T-cell (primary cell): ENCODE results near the gene HES1. TPM values are rescaled to one million over a fixed set of nuclear protein-coding genes. Genes with fewer than 3 reads are reported as not detected.

Source experiments
- ATAC-seq, 4 experiments: fragments of 200-7000 bp in 3 of 4; fragments of 150-1000 bp in 1 of 4; cut with Tn5 transposase; replicated peaks in 1 of 4; 1 replicate in 3 of 4; 2 replicates in 1 of 4; pipeline ENCODE4 v1.10.0; 2021; ENCODE audit warnings: moderate library complexity in 3 of 4, mild to moderate bottlenecking in 2 of 4, moderate number of reproducible peaks in 1 of 4
- CTCF ChIA-PET, 2 donors: fragments of 300-600 bp; sonication (Branson Sonifier 250); formaldehyde crosslinking; loops; one replicate each; lab custom pipeline; 2022; ENCODE audit warnings: antibody characterized with exemption in 2 of 2; lab: Charles Lee
- POLR2A ChIA-PET, 2 donors: fragments of 300-600 bp; sonication (Branson Sonifier 250); formaldehyde crosslinking; loops; one replicate each; lab custom pipeline; 2022; ENCODE audit warnings: antibody characterized with exemption in 2 of 2; lab: Charles Lee
- DNase-seq, 35 experiments: peaks; one replicate each; pipeline versions ENCODE4 v3.0.0 to v3.0.0-alpha.2; 2013 to 2023
- H3K27ac ChIP-seq: one replicate; pipeline ENCODE4 v1.5.1; 2013; ENCODE audit warnings: low read length
- H3K27me3 ChIP-seq, 2 experiments: replicated peaks in 1 of 2; 1 replicate in 1 of 2; 2 replicates in 1 of 2; pipeline versions ENCODE4 v1.6.1 to v1.7.0; 2013; ENCODE audit warnings: low read length in 1 of 2, mixed read lengths in 1 of 2; ENCODE audit not compliant: control insufficient read depth in 2 of 2, insufficient read depth in 2 of 2; ENCODE audit errors: extremely low read depth in 1 of 2
- H3K36me3 ChIP-seq, 2 donors: 1 replicate in 1 of 2; 2 replicates in 1 of 2; pipeline versions ENCODE4 v1.6.1 to v1.7.0; 2013; ENCODE audit warnings: low read length in 1 of 2; ENCODE audit not compliant: control insufficient read depth in 2 of 2, insufficient read depth in 1 of 2; ENCODE audit errors: extremely low read depth in 1 of 2
- H3K4me1 ChIP-seq, 2 experiments: 1 replicate in 1 of 2; 2 replicates in 1 of 2; pipeline versions ENCODE4 v1.6.1 to v1.7.0; 2013; ENCODE audit warnings: low read length in 2 of 2, mixed read lengths in 1 of 2; ENCODE audit not compliant: insufficient read depth in 2 of 2, control insufficient read depth in 1 of 2; ENCODE audit errors: extremely low read depth in 1 of 2
- H3K4me3 ChIP-seq, 2 donors: 1 replicate in 1 of 2; 2 replicates in 1 of 2; pipeline versions ENCODE4 v1.5.1 to v1.7.0; 2013; ENCODE audit warnings: mild to moderate bottlenecking in 2 of 2, low read length in 1 of 2, moderate library complexity in 1 of 2; ENCODE audit not compliant: control insufficient read depth in 1 of 2; ENCODE audit errors: extremely low read depth in 1 of 2
- H3K9me3 ChIP-seq: 2 replicates; pipeline ENCODE4 v1.7.0; 2013
- H3K27ac Mint-ChIP-seq, 2 donors: one replicate each; pipeline ENCODE4 v1.8.0; 2020 to 2021; ENCODE audit warnings: mild to moderate bottlenecking in 2 of 2, mixed read lengths in 2 of 2
- H3K27me3 Mint-ChIP-seq, 2 donors: one replicate each; pipeline ENCODE4 v1.8.0; 2021 to 2022; ENCODE audit warnings: mixed read lengths in 2 of 2
- H3K36me3 Mint-ChIP-seq: one replicate; pipeline ENCODE4 v1.8.0; 2021; ENCODE audit warnings: mixed read lengths
- H3K4me1 Mint-ChIP-seq, 3 donors: one replicate each; pipeline ENCODE4 v1.8.0; 2020 to 2022; ENCODE audit warnings: mixed read lengths in 3 of 3, mild to moderate bottlenecking in 1 of 3
- H3K4me3 Mint-ChIP-seq, 3 donors: one replicate each; pipeline ENCODE4 v1.8.0; 2020 to 2022; ENCODE audit warnings: mild to moderate bottlenecking in 3 of 3, mixed read lengths in 3 of 3, moderate library complexity in 3 of 3
- H3K9me3 Mint-ChIP-seq, 3 donors: one replicate each; pipeline ENCODE4 v1.8.0; 2020 to 2022; ENCODE audit warnings: mixed read lengths in 3 of 3
- WGBS: methylation state at CpG from one replicate; pipeline ENCODE4 v1.1.5; 2013; ENCODE audit warnings: missing lambda C conversion rate; ENCODE audit not compliant: insufficient coverage; 5-methylcytosine and 5-hydroxymethylcytosine counted together
- total RNA-seq, 35 experiments: library from RNA in 6 of 35; stranded (reverse) in 6 of 35; fragments of 120-200 nt in 1 of 35; gene quantifications; one replicate each; pipeline versions ENCODE4 v1.2.1 to v1.2.4 and lab custom pipeline; 2013 to 2026

HES1 gene
- total RNA-seq, 5 donors from 2014 or later (not counting 1 experiment from before 2014, with no cell fraction given), result 0.35 to 1.1 (median 0.46) TPM

DNA sequence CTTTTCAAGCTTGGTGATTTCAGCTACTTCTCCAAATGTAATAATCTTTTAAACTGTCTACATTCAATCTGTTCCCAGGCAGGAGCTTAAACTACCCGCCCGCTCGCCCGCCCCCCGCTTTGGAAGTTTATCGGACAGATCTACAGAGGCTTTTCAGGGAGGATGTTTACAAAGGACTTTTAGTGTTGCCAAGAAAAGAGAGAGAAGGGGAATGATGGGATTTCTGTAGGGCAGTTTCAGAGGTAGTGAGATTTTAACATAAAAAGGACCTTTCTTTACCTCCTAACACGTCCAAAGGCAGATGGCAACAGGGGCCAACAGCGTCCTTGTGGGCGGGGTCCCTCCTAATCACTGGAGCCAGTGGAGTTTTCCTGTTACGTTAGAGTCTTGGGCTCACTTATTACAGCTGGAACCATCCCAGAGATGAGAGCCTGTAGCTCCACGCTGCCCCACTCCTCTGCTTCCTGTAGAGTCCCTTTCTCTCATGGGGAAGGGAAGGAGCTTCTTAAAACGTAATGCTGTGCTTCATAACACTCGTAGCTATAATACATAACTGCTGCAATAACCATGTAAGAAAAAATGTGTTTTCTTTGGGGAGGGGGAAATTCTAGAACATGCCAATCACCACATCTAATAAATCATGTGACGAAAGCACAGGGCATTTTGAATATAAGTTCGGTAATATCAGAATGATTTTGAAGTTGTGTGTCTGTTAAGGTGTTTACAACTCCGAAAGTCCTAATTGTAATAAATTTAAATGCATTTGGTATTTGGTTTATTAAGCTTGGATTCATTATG, 30.9 kb downstream of the HES1 start:
- ChIA-PET CTCF (interaction anchor here in 1 of 2 donors (0.7 to 0.8 kb wide), 2 partner anchors 9 to 37 kb away, joined by 3 to 4 read pairs; no protein-coding TSS in a partner anchor), POLR2A (no interaction called here)
- Histone ChIP-seq H3K4me3 (no peak overlapping the region), H3K4me1 (no peaks in the 10 kb centered on the region), H3K27ac (no peak overlapping the region), H3K9me3 (no peaks in the 10 kb centered on the region), H3K36me3 (no peaks in the 10 kb centered on the region), H3K27me3 (peaks cover 0 to 22% of the 10 kb centered on the region in 2 experiments)
- H3K27me3 Mint-ChIP-seq, result peaks cover 15 to 40% of the 10 kb centered on the region in 2 donors
- 75% methylated on average over 3 of the region's 16 CpGs for WGBS
- H3K36me3 Mint-ChIP-seq, result no peaks in the 10 kb centered on the region
- peaks cover 0 to 2% (median 0%) of the 10 kb centered on the region in 3 donors for H3K4me1 Mint-ChIP-seq
- no peak overlapping the region for H3K27ac Mint-ChIP-seq
- no peaks in the 10 kb centered on the region for H3K9me3 Mint-ChIP-seq
- DNase-seq (no peak), ATAC-seq (no peak)
- no peak overlapping the region for H3K4me3 Mint-ChIP-seq

DNA sequence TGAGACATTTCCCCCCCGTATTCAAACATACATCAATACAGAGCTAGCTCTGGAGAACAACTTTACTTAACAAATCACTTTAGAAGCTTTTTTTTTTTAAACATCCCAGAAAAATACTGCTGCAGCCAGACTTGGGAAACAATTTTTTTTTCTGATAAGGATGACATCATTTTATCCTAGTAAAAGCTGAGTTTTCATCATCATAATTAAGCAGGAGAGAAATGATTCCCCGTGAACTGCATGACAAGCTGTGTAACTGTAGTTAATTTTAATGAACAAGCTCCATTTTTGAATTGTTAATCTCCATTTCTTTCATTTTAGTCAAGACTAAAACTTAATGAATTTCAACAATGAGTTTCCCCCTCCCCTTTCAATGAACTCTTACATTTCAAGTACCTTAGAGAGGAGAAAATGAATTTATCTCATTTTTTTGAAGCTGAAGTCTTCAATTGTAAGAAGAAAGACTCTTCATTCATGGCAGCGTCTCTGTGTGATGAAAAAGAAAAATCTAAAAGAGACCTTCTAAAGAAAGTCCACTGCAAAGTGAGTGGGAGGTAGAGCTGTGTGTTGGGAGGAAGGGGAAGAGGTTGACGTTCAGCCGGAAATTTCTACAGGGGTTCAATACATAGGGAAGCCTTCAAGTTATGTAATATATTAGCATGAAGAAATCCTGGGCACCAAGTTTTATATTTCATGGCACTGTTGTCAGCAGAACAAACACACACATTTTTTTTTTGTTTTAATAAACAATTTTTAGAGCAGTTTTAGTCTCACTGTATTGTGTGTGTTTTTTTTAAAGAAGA, 31.7 kb downstream of the HES1 start:
- no CpG with 5 or more reads among the region's 5 CpGs for WGBS
- POLR2A ChIA-PET, result interaction anchor here in 1 of 2 donors (0.5 kb wide), 1 partner anchor 67 kb away, joined by 3 read pairs; no protein-coding TSS in a partner anchor
- no peak for ATAC-seq

DNA sequence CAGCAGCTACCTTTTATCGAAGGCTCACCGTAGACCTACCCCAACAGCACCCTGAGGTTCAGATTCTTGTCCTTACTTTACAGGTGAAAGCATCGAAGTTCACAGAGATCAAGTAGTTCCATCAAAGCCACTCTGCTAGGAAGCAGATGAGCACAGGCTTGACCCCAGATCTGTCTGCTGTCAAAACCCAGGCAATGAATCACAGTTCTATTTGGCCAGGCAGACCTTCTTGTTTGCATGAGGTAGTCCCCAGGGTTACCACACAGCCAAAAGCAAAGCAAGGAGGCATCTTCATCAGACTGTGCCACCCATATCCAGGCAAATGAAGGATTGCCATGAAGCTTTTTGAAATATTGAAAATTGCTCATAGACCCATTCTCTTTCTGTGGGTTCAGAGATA, 33.0 kb downstream of the HES1 start:
- H3K4me1 Mint-ChIP-seq, result peaks cover 0 to 2% (median 0%) of the 10 kb centered on the region in 3 donors
- no peak overlapping the region for H3K27ac ChIP-seq
- POLR2A ChIA-PET, result interaction anchor here in 1 of 2 donors (0.6 kb wide), 1 partner anchor 236 kb away, joined by 3 read pairs; no protein-coding TSS in a partner anchor
- no peaks in the 10 kb centered on the region for H3K9me3 Mint-ChIP-seq
- 89% methylated on average over 3 of the region's 3 CpGs for WGBS
- CTCF ChIA-PET, result no interaction called here
- no peaks in the 10 kb centered on the region for H3K36me3 ChIP-seq
- H3K9me3 ChIP-seq, result no peaks in the 10 kb centered on the region
- H3K4me3 Mint-ChIP-seq, result no peak overlapping the region
- no peak for ATAC-seq
- no peak overlapping the region for H3K27ac Mint-ChIP-seq
- H3K27me3 Mint-ChIP-seq, result peaks cover 10 to 32% of the 10 kb centered on the region in 2 donors
- H3K4me3 ChIP-seq, result no peak overlapping the region
- H3K36me3 Mint-ChIP-seq, result no peaks in the 10 kb centered on the region
- no peaks in the 10 kb centered on the region for H3K4me1 ChIP-seq
- H3K27me3 ChIP-seq, result peaks cover 0 to 10% of the 10 kb centered on the region in 2 experiments
- DNase-seq, result no peak

More for the DNA sequence above, 31.7 kb downstream of the HES1 start:
- Histone ChIP-seq H3K9me3 (no peaks in the 10 kb centered on the region), H3K4me1 (no peaks in the 10 kb centered on the region), H3K36me3 (no peaks in the 10 kb centered on the region), H3K27ac (no peak overlapping the region), H3K27me3 (peaks cover 0 to 18% of the 10 kb centered on the region in 2 experiments), H3K4me3 (no peak overlapping the region)
- H3K4me1 Mint-ChIP-seq, result peaks cover 0 to 2% (median 0%) of the 10 kb centered on the region in 3 donors
- DNase-seq, result no peak
- no peaks in the 10 kb centered on the region for H3K9me3 Mint-ChIP-seq
- H3K36me3 Mint-ChIP-seq, result no peaks in the 10 kb centered on the region
- peaks cover 13 to 38% of the 10 kb centered on the region in 2 donors for H3K27me3 Mint-ChIP-seq
- CTCF ChIA-PET, result interaction anchor here in 1 of 2 donors (0.7 to 0.8 kb wide), 2 partner anchors 10 to 38 kb away, joined by 3 to 4 read pairs; no protein-coding TSS in a partner anchor
- H3K4me3 Mint-ChIP-seq, result no peak overlapping the region
- H3K27ac Mint-ChIP-seq, result no peak overlapping the region

DNA sequence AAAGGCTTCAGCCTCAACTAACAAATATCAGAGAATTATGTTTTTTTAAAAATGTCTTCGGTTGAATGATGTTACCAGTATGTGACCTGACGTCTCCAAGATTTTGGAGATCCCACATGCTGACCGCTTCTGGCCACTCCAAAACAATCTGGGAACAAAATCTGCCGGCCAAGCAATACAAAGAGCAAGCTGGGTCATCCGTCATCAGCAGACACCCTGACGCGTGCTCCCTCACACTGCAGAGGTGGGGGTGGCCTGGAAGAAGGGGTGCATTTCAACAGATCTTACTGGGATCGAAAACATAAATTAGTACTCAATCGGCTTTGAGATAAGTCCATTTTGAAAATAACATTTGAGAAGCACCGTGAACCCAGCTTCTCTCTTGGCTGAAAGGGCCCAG, 33.6 kb downstream of the HES1 start:
- peaks cover 0 to 2% (median 0%) of the 10 kb centered on the region in 3 donors for H3K4me1 Mint-ChIP-seq
- no peaks in the 10 kb centered on the region for H3K9me3 Mint-ChIP-seq
- Histone ChIP-seq H3K4me1 (no peaks in the 10 kb centered on the region), H3K9me3 (no peaks in the 10 kb centered on the region), H3K4me3 (no peak overlapping the region), H3K27me3 (peaks cover 0 to 10% of the 10 kb centered on the region in 2 experiments), H3K36me3 (no peaks in the 10 kb centered on the region), H3K27ac (no peak overlapping the region)
- CTCF ChIA-PET, result no interaction called here
- no peak for ATAC-seq
- POLR2A ChIA-PET, result no interaction called here
- H3K36me3 Mint-ChIP-seq, result no peaks in the 10 kb centered on the region
- no peak overlapping the region for H3K27ac Mint-ChIP-seq
- H3K4me3 Mint-ChIP-seq, result no peak overlapping the region
- H3K27me3 Mint-ChIP-seq, result peaks cover 6 to 30% of the 10 kb centered on the region in 2 donors
- no peak for DNase-seq
- WGBS, result 92% methylated on average over 9 of the region's 10 CpGs

DNA sequence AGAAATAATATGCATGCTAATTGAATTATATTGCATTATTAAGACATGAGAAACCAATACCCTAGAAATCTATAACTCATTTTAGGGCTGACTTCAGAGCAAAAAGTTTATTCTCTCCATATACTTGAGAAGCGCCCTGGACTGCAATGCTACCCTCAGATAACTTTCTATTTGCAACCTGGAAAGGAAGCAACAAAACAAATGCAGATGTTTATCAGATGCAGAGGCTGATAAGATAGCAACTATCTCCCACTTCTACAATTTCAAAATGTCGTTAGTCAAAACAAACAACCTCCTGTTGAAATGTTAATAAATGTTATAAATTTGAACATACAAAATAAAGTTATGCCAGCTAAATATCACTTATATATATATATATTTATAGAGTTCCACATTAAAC, 34.8 kb downstream of the HES1 start:
- DNase-seq (no peak), ATAC-seq (no peak)
- WGBS, result no CpG with 5 or more reads among the region's 2 CpGs
- no peaks in the 10 kb centered on the region for H3K4me1 ChIP-seq
- no peak overlapping the region for H3K27ac ChIP-seq
- no peaks in the 10 kb centered on the region for H3K9me3 ChIP-seq
- POLR2A ChIA-PET, result no interaction called here
- Mint-ChIP-seq H3K27me3 (peaks cover 6 to 21% of the 10 kb centered on the region in 2 donors), H3K9me3 (no peaks in the 10 kb centered on the region), H3K36me3 (no peaks in the 10 kb centered on the region), H3K4me3 (no peak overlapping the region), H3K27ac (no peak overlapping the region), H3K4me1 (peaks cover 0 to 2% (median 0%) of the 10 kb centered on the region in 3 donors)
- no peak overlapping the region for H3K4me3 ChIP-seq
- no peaks in the 10 kb centered on the region for H3K36me3 ChIP-seq
- CTCF ChIA-PET, result no interaction called here
- H3K27me3 ChIP-seq, result peaks cover 0 to 15% of the 10 kb centered on the region in 2 experiments

DNA sequence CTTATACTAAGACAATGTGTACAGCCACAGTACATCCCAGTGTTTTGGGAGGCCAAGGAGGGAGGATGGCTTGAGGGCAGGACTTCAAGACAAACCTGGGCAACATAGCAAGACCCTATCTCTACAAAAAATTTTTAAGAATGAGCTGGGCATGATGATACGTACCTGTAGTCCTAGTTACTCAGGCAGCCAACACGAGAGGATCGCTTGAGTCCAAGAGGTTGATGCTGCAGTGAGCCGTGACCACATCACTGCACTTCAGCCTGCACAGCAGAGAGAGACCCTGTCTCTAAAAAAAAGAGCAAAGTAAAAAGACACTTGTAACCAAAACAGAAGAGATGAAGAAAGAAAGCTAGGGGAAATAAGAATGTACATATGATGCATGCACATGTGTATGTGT, 38.5 kb downstream of the HES1 start:
- H3K4me3 Mint-ChIP-seq, result no peak overlapping the region
- Histone ChIP-seq H3K4me3 (no peak overlapping the region), H3K27ac (no peak overlapping the region), H3K9me3 (no peaks in the 10 kb centered on the region), H3K4me1 (no peaks in the 10 kb centered on the region), H3K27me3 (peaks cover 0 to 19% of the 10 kb centered on the region in 2 experiments), H3K36me3 (no peaks in the 10 kb centered on the region)
- H3K4me1 Mint-ChIP-seq, result no peaks in the 10 kb centered on the region
- POLR2A ChIA-PET, result interaction anchor here in 1 of 2 donors (0.5 kb wide), 1 partner anchor 91 kb away, joined by 4 read pairs; no protein-coding TSS in a partner anchor
- DNase-seq (no peak), ATAC-seq (no peak)
- peaks cover 3 to 13% of the 10 kb centered on the region in 2 donors for H3K27me3 Mint-ChIP-seq
- no peaks in the 10 kb centered on the region for H3K36me3 Mint-ChIP-seq
- no peaks in the 10 kb centered on the region for H3K9me3 Mint-ChIP-seq
- no peak overlapping the region for H3K27ac Mint-ChIP-seq
- 81% methylated on average over 3 of the region's 4 CpGs for WGBS
- CTCF ChIA-PET, result interaction anchor here in 1 of 2 donors (0.6 kb wide), 1 partner anchor 12 kb away, joined by 3 read pairs; no protein-coding TSS in a partner anchor
